Hematopoietic multipotent progenitor cell treated with erythropoietin and hydrocortisone succinate and interleukin-3 and kit ligand, for 17 days (in vitro differentiated cells): Measurements from ENCODE around the gene MEIOSIN.

Experiments
- DNase-seq: peaks from one replicate; pipeline ENCODE4 v3.0.0-alpha.2; 2015; ENCODE audit warnings: low spot score

MEIOSIN gene

DNA sequence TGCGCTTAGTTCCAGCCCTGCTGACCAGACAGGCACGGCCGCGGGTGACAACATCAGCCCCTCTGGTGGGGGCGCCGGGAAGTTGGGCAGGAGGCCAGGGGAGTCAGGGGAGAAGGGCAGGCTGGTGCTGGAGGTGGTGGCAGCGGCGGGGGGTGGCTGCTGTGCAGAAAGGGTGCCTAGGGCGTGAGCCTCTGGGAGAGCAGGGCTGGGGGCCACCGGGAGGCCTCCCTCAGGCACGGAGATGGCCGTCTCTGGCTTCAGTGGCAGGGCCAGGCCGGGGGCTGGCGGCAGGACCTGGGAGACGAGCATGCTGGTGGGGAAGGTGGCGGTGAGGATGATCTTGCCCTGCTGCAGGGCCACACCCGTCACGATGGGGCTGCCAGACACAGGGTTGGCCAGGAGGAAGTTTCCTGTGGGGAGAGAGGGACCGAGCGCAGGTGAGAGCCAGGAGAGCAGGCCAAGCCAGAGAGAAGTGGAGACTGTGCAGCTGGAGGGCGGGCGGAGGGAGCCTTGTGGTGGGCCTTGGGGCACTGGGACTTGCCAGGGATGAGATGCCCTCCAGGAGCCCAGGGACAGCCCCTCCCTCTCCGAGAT, 32.6 kb downstream of the MEIOSIN start:
- DNase-seq: no peak

DNA sequence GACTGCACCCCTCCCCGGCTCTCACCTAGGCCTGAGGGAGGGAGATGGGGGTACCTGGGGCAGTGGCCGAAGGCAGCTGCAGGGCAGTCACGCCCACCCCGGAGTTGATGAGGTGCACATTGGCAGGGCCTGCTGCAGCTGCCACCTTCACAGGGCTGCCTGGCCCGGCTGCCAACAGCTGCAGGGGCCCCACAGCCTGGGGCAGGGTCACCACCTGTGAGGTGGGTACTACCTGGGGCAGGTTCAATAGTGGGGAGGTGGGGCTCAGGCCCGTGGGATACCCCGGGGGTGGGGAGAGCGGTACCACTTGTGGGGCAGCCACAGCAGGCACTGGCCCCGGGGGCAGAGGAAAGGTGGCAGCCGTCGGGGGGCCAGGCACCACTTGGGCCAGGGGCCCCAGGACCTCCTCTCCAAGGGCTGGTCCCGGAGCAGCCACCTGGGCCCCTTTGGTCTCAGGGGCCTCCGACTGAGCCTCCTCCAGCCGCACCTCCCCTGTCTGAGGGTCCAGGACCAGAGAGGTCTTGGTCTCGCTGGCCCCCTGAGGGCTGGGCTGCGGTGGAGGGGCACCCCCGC, 33.1 kb downstream of the MEIOSIN start:
- DNase-seq: no peak

DNA sequence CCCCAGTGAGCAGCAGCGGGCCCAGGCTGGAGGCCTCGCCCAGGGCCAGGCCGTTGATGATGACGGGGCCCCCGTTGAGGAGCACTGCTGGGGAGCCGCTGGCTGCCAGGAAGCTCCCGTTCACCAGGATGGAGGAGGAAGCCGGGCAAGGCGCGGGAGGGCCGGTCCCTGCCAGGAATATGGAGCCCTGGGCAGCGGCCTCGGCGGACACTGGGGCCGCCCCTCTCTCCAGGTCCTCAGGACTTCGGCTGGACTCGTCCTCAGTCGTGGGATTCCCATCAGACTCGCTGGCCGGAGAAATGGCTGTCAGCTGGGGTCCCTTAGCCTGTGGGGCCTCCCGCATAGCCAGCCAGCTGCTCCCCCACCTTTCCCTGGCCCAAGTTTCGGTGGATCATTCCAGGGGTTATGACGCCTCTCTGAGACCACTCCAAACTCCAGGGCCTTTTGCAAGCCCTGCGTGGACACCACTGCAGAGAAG, 33.7 kb downstream of the MEIOSIN start:
- DNase-seq: no peak

DNA sequence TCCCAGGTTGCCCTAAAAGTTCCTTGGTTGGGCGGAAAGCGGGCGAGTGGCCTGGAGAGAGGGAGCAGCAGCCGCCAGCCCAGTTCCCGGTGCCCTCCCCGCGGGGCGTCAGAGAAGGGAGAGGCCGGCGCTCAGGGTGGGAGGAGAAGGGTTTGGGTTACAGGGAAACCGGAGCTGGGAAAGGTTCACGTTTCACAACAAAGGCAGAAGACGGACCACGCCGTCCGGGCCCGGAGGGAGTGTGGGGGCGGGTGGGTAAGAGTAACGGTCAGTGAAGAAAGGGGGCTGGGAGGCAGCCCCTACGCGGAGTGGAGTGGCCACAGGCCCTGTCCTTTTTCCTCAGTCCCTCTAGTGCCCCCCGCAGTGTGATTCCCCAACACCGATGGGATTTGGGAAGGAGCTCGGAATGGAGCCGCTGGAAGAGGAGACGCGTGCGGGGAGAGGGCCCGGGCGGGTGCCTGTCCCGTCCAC, 34.2 kb downstream of the MEIOSIN start:
- no peak for DNase-seq

DNA sequence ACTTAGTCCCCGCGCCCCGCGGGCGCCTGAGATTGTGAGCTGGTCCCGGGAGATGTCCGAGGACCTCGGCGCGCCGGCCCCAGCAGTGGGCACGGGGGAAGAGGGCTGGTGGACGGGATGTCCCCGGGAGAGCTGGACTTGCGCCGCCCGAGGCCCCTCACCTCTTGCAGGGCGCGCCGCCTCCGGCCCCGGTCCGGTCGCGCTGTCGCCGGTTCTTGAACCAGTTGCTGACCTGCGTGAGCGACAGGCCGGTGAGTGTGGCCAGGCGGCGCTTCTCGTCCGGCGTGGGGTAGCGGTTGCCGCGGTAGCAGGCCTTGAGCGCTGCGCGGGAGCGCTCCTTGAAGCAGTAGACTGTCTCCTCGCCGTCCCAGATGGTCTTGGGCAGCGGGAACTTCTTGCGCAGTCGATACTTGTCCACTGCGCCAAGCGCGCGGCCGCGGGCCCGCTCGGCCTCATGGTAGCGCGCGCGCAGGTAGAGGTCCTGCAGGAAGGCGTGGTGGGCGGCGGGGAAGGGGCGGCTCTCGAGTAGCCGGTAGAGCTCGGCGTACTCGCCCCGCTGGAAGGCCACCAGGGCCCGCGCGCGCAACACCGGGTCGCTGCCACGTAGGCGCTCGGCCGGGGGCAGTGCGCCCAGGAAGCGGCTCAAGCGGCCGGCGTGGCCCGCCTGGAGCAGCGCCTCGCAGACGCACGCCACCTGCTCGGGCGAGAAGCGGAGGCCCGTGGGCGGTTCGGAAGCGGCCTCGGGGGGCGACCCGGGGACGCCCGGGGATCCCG, 34.8 kb downstream of the MEIOSIN start:
- DNase-seq: no peak

DNA sequence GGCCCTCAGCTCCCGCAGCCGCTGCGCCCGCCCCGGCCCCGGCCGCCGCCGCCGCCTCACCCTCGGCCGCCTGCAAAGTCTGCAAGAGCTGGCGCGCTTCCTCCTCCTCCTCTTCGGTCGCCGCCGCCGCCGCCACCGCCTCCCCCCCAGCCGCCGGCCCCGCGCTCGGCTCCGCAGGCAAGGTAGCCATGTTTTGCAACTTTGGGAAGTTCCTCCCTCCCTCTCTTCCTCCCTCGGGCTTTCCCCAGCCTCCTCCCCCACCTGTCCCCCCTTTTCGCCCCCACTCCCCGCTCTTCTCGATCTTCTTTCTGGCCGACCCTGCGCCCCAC, 35.4 kb downstream of the MEIOSIN start:
- no peak for DNase-seq

DNA sequence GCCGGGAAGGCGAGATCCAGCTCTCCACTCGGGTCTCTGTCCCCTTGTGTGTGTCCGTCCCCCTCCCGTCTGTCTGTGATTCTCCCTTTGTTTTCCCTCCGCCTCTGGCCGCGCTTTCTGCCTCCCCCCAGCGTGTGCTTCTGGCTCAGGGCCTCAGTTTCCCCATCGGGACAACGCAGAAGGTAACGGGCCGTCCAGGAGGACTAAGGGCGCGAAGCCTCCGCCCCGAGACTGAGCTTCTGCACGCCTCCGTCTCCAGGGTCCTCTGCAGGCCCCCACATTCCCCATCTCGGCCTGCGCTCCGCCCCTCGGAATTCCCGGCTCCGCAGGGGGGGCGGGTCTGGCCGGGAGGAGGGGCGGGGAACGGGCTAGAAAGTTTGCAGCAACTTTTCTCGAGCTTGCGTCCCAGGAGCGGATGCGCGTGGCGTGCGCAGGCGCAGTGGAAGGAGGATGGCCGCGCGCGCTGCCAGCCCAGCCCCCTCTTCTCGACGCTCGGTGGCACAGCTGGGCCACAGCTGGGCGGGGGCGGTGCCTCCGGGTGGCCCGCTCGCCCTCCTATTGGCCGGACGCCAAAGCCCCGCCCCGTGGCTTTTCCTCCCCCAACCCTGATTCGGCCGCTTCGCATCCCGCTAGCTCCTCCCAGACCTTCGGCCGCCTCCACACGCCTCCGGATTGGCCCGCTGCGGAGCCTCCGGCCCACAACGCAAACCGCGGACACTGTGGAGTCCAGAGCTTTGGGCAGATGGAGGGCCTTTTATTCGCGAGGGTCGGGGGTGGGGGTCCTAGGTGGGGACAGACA, 35.9 kb downstream of the MEIOSIN start, which contains the start of gene SIX5:
TSS of gene SIX5 (minus strand) at position 269 of the 799 bp plus-strand sequence. CDS start 408 bp downstream, outside the sequence.
- peak; percentile 94 for DNase-seq

DNA sequence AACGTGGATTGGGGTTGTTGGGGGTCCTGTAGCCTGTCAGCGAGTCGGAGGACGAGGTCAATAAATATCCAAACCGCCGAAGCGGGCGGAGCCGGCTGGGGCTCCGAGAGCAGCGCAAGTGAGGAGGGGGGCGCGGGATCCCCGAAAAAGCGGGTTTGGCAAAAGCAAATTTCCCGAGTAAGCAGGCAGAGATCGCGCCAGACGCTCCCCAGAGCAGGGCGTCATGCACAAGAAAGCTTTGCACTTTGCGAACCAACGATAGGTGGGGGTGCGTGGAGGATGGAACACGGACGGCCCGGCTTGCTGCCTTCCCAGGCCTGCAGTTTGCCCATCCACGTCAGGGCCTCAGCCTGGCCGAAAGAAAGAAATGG, 36.6 kb downstream of the MEIOSIN start:
- DNase-seq: no peak

DNA sequence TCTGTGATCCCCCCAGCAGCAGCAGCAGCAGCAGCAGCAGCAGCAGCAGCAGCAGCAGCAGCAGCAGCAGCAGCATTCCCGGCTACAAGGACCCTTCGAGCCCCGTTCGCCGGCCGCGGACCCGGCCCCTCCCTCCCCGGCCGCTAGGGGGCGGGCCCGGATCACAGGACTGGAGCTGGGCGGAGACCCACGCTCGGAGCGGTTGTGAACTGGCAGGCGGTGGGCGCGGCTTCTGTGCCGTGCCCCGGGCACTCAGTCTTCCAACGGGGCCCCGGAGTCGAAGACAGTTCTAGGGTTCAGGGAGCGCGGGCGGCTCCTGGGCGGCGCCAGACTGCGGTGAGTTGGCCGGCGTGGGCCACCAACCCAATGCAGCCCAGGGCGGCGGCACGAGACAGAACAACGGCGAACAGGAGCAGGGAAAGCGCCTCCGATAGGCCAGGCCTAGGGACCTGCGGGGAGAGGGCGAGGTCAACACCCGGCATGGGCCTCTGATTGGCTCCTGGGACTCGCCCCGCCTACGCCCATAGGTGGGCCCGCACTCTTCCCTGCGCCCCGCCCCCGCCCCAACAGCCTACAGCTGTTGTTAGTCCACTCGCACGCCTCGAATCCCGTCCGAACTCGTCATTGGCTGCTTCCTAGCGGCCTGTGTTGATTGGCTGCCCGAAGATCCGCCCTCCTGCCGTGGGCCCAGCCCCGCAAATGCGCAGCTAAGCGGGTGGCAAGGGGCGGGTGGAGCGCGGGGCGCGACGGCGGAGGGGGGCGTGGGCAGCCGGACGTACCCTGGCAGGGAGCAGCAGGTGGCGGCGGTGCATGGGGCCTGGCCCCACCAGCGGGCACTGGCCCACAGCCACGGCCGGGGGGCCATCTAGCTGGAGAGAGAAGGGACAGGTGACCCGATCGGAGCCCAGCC, 37.2 kb downstream of the MEIOSIN start:
- DNase-seq: peak; percentile 95

DNA sequence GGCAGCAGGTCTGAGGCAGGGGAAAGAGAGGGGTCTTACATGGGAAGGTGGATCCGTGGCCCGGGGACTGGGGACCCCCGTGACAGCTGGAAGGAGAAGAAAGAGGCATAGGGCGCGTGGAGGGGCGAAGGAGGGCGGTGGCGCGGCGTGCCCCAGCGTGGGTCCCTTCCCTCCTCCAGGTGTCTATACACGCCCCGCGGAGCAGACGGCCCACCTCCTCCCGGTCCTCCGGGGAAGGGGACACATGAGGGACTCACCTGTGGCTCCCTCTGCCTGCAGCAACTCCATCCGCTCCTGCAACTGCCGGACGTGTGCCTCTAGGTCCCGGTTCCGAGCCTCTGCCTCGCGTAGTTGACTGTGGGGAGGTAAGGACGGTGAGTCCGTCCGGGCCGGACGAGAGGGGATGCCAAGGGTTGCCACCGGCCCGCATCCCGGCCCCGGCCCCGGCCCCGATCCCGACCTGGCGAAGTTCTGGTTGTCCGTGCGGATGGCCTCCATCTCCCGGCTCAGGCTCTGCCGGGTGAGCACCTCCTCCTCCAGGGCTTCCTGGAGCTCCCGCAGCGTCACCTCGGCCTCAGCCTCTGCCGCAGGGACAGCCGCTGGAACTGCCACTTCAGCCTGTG, 38.2 kb downstream of the MEIOSIN start:
- DNase-seq: no peak

DNA sequence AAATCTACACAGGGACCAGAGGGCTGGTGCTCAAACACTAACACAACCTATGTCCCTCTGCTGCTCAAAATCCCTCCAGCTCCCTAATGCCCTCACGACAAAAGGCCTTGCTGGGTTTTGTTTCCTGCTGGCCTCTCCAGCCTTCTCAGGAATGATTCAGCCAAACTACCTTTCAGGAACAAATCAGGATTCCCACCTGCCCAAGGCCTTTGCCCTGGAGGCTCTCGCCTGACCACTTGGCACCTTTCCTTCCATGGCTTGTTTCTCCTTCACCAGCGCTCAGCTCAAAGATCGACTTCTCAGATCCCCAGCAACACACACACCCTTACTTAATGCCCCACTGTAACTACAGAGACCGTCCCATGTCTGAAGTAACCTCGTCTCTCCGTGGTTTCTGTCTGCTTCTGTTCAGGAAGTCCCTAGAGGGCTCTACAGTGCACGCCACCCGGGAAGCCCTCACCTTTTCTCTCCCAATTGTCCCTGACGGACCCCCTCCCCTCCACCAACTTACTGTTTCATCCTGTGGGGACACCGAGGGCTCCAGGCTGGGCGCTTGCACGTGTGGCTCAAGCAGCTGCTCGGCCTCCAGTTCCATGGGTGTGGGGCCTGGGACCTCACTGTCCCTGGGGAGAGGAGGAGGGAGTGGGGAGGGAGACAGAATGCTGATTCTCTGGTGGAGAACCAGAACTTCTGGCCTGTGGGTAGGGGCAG, 39.0 kb downstream of the MEIOSIN start:
- no peak for DNase-seq

DNA sequence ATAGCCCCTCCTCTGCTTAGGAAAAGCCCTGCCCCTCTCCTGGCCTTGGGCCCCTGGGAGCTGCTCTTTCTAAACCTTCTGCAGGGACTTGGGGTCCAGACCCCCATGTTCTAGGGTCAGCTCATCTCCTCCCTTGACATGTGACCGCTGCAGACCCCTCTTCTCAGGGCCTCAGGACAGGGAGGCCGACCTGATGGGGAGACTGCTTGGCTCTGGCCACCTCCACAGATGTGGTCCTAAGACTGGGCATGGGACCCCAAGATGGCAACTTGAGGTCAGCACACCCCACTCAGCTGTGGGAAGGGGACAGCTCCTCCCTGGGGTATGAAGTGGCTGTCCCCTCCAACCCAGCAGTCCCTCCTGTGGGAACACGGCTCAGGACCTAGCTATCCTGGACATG, 39.7 kb downstream of the MEIOSIN start:
- DNase-seq: no peak

DNA sequence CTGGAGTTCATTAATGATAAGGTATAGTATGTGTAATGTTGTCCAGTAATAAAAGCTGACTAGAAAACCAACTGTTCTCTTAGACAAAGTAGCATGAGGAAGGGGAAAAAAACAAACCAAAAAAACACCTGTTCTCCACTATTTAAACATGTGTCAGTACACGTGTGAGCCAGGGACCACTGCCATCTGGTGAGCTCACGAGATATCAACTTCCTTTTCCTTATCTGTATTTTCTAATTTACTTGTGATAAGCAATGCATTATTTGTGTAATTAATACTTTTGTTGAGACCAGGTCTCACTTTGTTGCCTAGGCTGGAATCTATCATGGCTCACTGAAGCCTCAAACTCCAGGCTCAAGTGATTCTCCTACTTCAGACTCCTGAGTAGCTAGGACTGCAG, 40.1 kb downstream of the MEIOSIN start:
- no peak for DNase-seq

DNA sequence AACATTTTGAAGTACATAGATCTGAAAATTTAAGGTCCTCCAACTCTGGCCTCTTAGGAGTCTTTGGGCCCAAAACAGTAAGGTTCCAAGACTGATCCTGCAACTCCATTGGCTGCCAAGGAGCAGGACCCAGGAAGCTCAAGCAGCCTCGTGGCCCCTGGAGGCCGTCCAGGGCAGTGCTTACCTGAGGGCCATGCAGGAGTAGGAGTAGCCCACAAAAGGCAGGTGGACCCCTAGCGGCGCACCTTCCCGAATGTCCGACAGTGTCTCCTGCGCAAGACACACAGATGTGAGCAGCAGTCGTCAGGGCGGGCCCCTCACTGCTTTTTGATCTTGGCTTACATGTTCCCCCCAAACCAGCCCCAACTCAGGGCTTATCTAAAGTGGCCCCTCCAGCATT, 41.5 kb downstream of the MEIOSIN start:
- no peak for DNase-seq

DNA sequence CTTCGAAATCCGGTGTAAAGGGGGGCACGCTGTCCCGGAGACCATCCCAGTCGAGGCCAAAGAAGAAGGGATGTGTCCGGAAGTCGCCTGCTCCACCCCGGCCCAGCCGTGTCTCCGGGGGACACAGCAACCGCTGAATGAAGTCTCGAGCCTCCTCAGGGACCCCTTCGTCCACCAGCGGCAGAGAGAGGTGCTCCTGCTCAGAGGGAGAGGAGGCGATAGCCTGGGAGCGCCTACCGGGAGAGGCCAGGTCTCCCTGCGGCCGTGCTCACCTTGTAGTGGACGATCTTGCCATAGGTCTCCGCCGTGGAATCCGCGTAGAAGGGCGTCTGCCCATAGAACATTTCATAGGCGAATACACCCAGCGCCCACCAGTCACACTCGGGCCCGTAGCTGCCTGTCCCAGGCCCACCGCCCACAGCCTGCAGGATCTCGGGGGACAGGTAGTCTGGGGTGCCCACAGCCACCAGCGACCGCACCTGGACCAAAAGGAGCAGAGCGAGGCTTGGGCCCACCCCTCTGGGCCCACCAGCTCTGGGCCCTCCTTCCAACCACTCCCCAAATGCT, 44.2 kb downstream of the MEIOSIN start:
- DNase-seq: no peak

DNA sequence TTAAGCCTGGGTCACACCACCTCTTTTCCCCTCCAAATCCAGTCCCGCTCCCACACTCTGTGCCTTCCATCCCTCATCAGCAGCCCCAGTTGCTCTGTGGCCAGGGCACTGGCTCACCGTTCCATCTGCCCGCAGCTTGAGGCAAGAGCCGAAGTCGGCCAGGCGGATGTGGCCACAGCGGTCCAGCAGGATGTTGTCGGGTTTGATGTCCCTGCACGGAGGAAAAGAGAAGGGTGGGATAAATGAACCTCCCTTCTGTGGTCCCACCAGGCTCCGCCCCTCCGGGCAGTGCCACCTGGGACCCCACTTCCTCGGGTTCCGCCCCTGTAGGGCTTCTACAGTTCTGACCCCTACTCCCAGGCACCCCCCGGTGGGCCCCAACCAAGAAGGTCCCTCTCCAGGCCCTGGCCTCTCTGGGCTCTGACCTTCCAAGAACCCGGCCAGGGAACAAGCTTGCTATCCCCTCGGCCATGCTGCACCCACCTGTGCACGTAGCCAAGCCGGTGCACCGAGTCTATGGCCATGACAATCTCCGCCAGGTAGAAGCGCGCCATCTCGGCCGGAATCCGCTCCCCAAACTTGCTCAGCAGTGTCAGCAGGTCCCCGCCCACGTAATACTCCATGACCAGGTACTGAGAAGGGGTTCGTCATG, 44.9 kb downstream of the MEIOSIN start:
- no peak for DNase-seq

DNA sequence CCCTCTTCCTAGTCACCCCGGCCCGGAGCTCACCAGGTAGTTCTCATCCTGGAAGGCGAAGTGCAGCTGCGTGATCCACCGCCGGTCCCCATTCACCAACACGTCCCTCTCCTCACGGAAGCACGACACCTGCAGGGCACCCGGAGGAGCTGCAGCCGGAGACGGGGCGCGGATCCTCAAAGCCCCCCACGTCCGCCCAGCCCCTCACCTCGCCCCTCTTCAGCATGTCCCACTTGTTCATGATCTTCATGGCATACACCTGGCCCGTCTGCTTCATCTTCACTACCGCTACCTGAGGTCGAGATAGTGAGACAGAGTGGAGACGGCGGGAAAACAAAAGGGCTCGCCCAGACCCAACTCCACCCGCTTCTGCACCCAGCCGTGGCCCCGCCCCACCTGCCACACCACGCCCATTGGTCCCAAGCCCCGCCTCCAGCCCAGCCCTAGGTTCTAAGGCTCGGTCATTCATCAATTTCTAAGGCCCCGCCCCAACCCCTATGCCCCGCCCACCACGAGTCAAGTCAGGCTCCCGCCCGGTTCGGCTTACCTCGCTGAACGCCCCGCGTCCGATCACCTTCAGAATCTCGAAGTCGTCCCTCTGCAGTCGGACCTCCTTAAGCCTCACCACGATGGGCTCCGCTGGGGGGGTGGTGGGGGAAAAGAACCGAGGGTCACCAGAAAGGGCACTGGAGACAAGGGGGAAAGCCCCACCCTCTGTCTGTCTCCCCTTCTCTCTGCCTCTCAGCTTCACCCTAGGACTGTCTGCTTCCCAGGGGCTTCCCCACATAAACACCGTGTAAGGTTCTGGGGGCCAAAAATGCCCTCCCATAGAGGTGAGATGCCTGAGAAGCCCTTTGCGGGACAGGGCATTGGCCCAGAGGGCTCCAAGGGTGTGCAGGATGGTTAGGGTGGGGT, 46.2 kb downstream of the MEIOSIN start:
- DNase-seq: peak; percentile 85

DNA sequence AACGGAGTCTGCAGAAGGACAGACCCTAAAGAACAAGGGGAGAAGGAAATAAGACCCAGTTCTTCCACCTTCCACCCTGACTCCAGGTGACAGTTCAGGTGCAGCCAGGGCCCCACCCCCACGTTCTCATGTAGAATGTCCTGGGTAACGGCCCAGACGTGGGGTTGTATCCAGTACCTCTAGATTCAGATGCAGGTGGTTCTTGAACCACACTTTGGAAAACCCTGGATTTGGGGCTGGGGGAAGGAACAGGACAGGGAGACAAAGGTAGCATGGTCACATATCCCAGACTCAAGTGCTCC, 46.9 kb downstream of the MEIOSIN start:
- DNase-seq: no peak
